HPDE6-E6E7 (cell line): Measurements from ENCODE around the gene WSB1.
A peak's percentile ranks its signal among the peaks of the same experiment; 100 is the strongest.
"Not testable (repeated sequence)": the region's sequence is repeated elsewhere in the genome, so short reads cannot be mapped to it uniquely, and the experiment has no call there.

ENCODE experiments used
- DNase-seq: peaks from one replicate; pipeline ENCODE4 v3.0.0; 2011; ENCODE audit warnings: missing footprints; ENCODE audit errors: extremely low spot score

Gene WSB1, protein sequence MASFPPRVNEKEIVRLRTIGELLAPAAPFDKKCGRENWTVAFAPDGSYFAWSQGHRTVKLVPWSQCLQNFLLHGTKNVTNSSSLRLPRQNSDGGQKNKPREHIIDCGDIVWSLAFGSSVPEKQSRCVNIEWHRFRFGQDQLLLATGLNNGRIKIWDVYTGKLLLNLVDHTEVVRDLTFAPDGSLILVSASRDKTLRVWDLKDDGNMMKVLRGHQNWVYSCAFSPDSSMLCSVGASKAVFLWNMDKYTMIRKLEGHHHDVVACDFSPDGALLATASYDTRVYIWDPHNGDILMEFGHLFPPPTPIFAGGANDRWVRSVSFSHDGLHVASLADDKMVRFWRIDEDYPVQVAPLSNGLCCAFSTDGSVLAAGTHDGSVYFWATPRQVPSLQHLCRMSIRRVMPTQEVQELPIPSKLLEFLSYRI

DNA sequence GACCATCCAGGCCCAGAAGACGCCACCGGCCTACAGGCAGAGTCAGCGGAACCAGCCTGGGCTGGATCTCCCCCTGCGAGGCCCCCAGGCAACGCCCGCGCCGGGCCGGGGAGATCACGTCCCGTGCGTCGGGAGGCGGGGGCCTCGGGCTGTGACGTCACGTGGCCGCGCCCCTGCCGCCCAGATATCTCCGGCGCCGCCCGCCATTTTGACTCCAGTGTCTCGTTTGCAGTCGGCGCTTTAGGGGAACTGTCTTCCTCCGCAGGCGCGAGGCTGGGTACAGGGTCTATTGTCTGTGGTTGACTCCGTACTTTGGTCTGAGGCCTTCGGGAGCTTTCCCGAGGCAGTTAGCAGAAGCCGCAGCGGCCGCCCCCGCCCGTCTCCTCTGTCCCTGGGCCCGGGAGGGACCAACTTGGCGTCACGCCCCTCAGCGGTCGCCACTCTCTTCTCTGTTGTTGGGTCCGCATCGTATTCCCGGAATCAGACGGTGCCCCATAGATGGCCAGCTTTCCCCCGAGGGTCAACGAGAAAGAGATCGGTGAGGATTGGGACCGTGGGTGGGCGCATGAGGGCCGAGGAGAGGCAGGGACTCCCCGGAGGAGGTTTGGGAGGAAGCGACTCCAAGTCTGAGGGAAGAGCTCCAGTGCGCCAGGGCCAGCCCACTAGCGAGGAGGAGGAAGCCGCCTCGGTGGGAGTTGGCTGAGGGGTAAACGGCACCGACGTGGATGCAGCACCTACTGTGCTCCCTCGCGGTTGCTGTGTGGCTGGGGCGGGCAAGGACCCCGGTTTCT lies at the start of gene WSB1:
TSS of gene WSB1 (plus strand) at position 217 of the 791 bp plus-strand sequence. CDS start at position 499, 282 bp downstream.
- DNase-seq = peak; percentile 85

DNA sequence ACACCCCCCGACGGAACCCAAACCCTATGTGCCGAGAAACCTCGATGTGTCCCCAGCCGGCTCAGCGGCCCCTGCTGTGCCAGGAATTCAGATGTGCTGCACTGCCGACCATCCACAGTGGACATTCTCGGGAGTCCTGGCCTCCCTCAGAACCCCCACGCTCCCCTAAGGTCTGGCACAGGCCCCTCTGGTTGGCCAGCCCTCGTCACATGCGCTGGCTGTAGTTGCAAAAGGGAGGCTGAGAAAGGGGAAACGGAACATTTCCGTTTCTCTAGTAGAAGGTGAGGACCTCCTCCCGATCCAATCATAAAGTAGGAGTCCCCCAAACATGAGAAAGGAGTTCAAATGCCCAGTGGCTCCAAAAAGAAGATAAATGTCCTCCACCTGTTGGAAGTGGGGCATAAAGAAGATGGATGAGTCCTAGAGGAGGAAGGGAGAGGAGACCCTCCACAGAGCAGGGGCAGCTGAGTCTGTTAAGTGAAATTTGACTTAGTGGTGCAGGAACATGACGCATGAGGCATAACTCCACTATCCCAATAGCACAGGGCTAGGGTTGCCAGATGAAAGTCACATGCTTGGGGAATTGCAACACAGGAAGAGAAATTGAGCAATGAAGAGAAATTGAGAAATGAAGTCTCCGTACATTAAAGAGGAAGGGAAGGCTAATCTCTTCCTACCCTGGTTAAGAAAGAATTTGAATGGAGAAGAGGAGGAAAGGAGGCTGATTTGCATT lies 49.3 kb upstream of the WSB1 start:
- DNase-seq = peak; percentile 58

DNA sequence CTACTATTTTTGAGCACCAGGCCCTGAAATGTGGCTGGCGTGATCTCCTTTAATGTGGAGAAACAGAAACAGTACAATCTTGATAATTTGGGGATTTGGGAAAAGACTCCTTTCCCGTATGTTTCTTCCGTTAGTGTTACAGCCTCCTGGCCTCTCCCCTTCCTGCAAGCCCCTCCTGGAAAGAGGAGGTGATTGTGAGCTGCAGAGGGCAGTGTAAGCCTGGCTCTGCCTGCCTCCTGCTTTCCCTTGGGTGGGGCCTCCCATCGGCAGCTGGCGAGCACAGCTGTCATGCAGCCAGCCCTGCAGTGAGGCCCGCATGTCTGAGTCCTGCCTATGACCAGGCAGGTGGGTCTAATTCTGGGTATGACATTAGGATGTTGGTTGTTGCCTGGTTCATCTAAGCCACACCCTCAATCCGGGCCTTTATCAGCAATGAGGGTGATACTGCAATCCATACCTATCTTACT lies 48.7 kb upstream of the WSB1 start:
- peak; percentile 89 for DNase-seq

DNA sequence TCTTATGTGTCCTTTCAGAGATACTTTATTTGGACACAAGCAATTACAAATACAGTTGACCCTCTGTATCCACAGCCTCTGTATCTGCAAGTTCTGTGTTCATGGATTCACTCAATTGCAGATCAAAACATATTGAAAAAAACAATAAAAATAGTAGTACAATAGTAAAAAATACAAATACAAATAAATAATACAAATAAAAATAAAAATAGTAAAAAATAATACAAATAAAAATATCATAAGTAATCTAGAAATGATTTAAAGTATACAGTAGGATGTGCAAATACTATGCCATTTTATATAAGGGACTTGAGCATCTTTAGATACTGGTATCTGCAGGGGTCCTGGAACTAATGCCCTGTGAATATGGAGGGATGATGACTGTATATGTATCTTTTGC lies 47.4 kb upstream of the WSB1 start:
- DNase-seq = no peak

DNA sequence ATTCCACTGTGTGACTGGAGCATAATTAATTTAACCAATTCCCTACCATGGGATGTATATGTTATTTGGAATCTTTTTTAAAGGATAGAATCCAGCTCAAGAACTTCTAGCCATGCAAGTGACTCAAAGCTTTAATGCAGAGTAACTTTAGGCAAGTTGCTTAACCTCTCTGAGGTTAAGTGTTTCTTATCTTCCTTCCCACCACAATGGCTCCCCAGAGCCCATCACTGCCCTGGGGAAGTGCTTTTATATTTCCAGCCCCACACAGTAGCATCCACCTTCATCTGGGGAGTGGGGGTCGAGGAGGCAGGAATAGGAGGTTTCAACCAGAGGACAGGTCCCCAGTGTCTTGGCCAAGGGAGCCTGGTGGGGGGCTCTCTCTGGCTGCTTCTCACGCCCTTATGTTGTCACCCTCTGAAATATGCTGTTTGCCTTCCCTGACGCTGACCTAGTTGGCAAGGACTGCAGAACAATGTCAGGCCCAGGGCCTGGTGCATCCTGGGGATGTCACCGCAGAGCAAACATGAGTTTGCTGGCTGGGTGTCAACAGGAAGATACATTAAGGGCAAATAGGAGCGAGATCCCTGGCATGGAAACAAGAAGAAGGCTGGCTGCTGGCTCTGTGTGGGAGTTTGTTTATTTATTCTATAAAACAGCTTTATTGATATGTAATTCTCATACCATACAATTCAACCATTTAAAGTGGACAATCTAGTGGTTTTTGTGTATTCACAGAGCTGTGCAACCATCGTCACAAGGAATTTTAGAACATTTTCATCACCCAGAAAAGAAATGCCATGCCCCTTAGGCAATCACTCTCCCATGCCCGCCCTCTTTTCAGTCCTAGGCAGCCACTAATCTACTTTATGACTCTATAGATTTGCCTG lies 46.6 kb upstream of the WSB1 start:
- no peak for DNase-seq

DNA sequence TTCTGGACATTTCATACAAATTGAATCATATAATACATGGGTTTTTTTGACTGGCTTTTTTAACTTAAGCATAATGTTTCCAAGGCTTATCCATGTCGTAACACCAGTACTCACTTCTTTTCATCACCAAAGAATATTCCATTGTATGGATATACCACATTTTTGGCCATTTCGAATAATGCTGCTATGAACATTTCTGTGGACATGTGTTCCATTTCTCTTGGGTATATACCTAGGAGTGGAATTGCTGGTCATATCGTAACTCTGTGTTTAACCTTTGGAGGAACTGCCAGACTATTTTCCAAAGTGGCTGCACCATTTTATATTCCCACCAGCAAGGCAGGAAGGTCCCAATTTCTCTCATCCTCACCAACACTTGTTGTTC lies 46.0 kb upstream of the WSB1 start:
- no peak for DNase-seq

DNA sequence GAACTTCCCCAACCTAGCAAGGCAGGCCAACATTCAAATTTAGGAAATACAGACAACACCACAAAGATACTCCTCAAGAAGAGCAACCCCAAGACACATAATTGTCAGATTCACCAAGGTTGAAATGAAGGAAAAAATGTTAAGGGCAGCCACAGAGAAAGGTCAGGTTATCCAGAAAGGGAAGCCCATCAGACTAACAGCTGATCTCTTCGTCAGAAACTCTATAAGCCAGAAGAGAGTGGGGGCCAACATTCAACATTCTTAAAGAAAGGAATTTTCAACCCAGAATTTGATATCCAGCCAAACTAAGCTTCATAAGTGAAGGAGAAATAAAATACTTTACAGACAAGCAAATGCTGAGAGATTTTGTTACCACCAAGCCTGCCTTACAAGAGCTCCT lies 43.1 kb upstream of the WSB1 start:
- not testable (repeated sequence) for DNase-seq

DNA sequence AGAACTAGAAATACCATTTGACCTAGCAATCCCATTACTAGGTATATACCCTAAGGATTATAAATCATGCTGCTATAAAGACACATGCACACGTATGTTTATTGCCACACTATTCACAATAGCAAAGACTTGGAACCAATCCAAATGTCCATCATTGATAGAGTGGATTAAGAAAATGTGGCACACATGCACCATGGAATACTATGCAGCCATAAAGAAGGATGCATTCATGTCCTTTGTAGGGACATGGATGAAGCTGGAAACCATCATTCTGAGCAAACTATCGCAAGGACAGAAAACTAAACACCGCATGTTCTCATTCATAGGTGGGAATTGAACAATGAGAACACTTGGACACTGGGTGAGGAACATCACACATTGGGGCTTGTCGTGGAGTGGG lies 39.1 kb upstream of the WSB1 start:
- DNase-seq = not testable (repeated sequence)

DNA sequence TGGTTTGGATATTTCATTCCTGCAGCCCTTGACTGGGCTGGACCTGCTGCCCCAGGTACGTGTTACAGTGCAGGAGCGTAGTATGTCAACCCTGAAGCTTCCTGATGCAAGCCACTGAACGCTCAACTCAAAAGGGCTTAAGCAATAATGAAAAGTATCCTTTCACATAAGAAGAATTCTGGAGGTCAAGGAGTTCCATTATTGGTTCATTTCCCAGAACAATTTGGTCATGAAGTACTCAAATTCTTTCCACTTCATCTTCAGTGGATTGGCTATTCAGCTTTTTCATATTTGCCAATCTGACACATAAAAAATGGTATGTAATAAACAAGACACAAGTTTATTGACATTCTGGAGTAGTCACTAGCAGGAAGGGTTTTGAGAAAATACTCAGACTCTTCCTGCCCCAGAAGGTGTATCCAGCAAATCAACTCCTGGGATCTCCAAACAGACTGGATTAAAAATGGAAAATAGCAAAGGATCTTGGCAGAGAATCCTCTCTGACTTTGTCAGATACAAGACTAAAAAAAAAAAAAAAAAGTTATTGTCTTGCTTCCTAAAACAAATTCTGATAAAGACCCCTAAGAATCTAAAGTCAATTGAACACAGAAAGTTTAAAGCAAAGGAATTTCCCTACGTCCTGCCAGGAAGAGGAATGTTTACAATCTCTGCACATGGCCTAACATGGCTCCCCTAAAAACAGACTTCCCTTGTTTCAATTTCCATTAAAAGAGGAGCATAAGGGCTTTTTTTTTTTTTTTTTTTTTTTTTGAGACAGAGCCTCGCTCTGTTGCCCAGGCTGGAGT lies 37.5 kb upstream of the WSB1 start:
- no peak for DNase-seq

DNA sequence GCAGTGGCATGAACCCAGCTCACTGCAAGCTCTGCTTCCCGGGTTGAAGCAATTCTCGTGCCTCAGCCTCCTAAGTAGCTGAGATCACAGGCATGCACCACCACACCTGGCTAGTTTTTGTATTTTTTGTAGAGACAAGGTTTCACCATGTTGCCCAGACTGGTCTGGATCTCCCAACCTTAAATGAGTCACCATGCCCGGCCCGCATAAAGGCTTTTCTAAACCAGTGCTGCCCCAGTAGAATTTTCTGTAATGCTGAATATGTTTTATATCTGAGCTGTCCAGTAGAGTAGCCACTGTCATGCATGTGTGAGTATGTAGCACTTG lies 36.9 kb upstream of the WSB1 start:
- no peak for DNase-seq

DNA sequence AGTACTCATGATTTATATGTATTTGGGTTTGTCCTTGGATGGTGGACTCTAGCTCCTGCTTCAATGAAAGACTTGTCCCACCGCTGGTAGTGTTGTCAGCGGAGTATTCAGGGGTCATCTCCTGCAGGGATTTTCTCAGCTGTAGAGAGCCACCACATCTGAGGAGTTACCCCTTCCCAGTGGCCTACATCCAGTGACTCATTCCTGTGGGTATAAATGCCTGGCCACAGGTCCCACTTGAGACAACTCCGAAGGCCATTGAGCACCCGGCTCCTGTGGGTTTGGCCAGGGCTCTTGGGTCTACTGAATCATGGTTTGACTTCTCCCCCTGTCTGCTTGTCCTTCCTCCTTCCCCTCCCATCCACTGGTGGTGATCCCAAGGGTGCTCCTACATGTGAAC lies 34.6 kb upstream of the WSB1 start:
- DNase-seq = no peak

DNA sequence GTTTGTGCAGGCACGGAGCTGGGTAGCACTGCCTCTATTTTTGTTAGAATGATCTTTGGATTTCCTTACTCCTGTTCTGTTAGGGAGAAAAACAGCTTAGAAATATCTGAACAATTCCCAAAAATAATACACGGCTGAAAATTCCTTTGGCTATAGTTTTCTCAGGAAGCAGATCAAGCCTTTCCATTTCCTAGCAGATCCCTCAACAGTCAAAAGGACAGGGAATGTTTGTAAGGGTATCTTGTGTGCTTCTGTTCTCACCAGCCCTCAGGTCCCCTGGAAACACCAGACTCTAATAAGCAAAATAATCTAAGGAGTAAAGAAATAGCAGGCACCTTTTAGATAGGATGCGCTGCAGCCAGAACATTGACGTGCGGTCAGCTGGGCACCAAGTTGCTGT lies 30.5 kb upstream of the WSB1 start:
- no peak for DNase-seq

DNA sequence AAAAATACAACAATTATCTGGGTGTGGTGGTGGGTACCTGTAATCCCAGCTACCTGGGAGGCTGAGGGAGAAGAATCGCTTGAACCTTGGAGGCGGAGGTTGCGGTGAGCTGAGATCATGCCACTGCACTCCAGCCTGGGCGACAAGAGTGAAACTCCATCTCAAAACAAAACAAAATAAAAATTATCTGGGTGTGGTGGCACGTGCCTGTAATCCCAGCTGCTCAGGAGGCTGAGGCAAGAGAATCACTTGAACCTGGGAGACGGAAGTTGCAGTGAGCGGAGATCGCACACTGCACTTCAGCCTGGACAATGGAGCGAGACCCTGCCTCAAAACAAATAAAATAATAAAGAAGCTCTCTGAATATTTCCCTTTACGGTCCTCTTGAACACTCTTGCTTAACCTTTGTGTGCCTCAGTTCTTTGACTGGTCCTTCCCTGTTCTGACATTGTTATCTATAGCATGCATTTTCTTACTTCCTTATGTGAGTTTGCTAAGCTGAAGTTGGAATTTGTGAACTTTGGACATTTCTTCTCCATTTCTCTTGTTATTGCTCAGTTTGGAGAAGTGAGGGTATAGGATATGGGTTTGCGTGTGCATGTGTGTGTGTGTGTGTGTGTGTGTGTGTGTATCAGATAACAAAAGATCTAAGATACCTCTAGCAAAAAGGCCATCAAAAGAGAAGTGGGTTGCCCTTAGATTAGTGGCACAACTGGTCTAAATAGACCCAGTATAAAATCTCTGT lies 29.7 kb upstream of the WSB1 start:
- DNase-seq = no peak

DNA sequence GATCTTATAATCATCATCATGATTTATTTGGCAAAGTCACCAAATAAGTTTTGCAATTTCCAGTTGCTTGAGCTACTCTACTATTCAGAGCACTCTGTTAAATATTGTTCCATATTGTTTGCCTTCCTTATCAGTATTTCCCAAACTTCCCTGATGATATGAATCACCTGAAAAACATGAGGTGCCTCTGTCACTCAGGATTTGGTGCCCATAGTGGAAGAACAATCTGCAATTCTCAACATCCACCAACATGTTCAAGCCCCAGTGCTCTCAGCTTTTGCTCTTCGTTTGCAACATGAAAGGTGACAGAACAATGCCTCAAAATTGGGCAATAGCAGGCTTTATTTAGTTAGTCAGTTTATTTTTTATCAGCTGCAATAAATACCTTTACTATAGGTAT lies 28.6 kb upstream of the WSB1 start:
- no peak for DNase-seq

DNA sequence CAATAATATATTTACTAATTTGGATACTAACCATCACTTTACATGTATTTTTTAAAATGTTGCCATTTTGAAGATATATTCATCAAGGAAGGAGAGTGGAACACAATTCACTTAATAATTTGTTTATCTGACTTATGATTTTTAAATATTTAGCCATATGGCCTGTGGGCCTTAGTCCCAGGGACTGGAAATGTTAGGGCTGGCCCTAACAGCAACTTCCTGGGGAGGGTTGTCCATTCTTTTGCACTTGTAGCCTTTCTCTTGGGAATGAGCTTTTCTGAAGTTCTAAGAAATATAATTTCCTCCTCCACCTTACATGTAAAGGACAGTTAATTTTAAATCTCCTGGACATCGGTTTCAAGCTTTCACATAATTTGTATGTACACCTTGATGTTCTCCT lies 27.7 kb upstream of the WSB1 start:
- no peak for DNase-seq

DNA sequence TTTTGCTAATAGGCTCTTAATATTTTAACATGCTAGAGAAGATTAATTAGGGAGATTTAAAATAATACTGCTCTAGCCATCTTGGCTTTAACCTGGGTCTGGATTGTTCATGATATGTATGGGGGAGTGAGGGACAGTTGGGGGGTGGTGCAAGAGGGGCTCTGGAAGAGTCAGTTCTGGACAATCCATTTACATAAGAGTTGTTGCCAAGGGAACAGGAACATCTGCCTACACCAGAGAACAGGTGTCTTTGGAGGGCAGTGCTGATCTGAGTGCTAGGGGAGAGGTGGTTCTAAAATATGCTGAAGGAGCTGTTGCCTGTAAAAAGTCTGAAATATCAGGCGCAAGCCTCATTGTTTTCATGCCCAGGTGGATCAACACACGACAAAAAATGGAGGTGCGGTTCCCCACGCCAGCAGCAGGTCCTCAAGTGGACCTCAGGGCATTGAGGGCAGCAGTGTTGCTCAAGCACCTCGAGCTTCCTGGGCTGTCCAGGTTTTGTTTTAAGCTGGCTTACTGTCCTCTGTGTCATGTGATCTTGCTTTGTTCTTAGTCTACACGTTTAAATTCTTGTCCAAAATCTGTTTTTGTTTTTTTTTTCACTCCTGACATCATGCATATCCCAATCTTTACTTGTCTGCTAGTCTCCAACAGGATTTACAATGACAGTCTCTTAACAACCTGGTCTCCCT lies 25.4 kb upstream of the WSB1 start:
- no peak for DNase-seq

DNA sequence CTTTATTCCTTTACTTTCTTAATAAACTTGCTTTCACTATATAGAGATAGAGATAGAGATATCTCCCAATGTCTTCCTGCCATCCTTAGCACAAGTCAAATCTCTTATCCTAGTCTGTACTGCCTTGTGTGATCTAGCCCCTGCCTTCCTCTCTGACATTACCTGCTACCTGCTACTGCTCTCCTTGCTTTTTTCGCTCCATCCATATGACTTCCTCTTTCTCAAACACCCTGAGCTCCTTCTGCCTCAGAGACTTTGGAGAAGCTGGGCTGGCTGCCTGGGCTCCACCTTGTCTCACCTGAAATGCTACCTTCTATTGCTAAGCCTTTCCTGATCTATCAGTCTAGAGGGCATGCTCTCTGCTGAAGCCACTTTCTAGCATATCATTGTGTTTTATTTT lies 24.7 kb upstream of the WSB1 start:
- no peak for DNase-seq

DNA sequence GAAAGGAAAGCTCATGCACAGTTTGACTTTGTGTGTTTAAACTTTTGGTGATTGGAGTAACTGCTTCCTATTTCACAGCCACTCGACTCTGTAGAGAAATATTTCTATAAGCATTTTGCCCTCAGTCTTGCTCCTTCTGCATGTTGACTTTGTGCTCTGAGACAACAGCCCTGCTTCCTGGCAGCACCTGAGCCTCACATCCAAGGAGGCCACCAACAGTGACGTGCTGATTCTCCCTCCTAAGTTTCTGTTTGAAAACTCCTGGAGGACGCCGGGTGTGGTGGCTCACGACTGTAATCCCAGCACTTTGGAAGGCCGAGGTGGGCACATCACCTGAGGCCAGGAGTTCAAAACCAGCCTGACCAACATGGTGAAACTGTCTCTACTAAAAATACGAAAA lies 23.9 kb upstream of the WSB1 start:
- no peak for DNase-seq

DNA sequence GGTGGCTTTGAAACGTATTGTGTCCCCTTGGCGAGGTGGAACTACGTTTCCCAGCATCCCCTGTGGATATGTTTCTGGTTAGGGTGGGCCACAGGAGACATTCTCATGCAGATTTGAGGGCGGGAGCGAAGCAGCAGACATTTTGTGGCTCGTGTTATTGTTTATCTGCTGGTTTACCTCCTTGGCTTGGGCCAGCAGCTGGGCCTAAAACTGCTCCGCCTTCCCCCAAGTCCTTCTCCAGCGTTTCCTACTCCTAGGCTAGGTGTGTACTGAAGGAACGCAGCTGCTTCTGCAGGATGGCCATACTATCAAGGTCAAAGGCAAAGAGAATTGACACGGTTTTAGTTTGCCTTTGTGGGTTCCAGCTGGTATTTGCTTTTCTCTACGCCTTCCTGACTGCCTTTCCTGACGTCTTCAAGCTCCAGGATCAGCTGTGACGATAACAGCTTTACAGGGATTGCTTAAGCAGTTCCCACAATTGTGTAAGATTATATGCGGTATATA lies 17.2 kb upstream of the WSB1 start:
- DNase-seq = no peak
